RPMI8226 (cell line): Measurements from ENCODE around the gene ZNF608.

Experiments
- DNase-seq: peaks from one replicate; pipeline ENCODE4 v3.0.0-alpha.2; 2015

ZNF608 gene

GRCh38 chr5:124736082-124736804 is 10.2 kb downstream of the ZNF608 start:
- DNase-seq = no peak

- no peak for DNase-seq
Measured at GRCh38 chr5:124735169-124735858, 11.1 kb downstream of the ZNF608 start.

- DNase-seq = no peak
Measured at GRCh38 chr5:124734574-124735168, 11.8 kb downstream of the ZNF608 start.

- no peak for DNase-seq
Measured at GRCh38 chr5:124733329-124733650, 13.1 kb downstream of the ZNF608 start.

GRCh38 chr5:124732428-124733328 is 13.8 kb downstream of the ZNF608 start:
- DNase-seq = no peak

GRCh38 chr5:124730381-124730780 is 16.1 kb downstream of the ZNF608 start:
- no peak for DNase-seq

GRCh38 chr5:124729720-124730359 is 16.6 kb downstream of the ZNF608 start:
- DNase-seq = no peak

- DNase-seq = no peak
Measured at GRCh38 chr5:124728968-124729332, 17.5 kb downstream of the ZNF608 start.

- DNase-seq = no peak
Measured at GRCh38 chr5:124728331-124728967, 18.0 kb downstream of the ZNF608 start.

GRCh38 chr5:124726631-124727362 is 19.6 kb downstream of the ZNF608 start:
- DNase-seq = no peak

- no peak for DNase-seq
Measured at GRCh38 chr5:124725622-124726258, 20.7 kb downstream of the ZNF608 start.

- no peak for DNase-seq
Measured at GRCh38 chr5:124725040-124725434, 21.4 kb downstream of the ZNF608 start.

- DNase-seq = no peak
Measured at GRCh38 chr5:124724357-124725039, 21.9 kb downstream of the ZNF608 start.

- no peak for DNase-seq
Measured at GRCh38 chr5:124721229-124721735, 25.2 kb downstream of the ZNF608 start.

GRCh38 chr5:124720593-124720992 is 25.8 kb downstream of the ZNF608 start:
- DNase-seq = no peak

- no peak for DNase-seq
Measured at GRCh38 chr5:124719113-124719967, 27.1 kb downstream of the ZNF608 start.

- no peak for DNase-seq
Measured at GRCh38 chr5:124718380-124718789, 28.1 kb downstream of the ZNF608 start.

- DNase-seq = no peak
Measured at GRCh38 chr5:124716169-124716568, 30.3 kb downstream of the ZNF608 start.

- DNase-seq = no peak
Measured at GRCh38 chr5:124714910-124715309, 31.5 kb downstream of the ZNF608 start.
